ES-I3 (cell line): ENCODE results near the gene MRPS34.
"Not testable (repeated sequence)": the region's sequence is repeated elsewhere in the genome, so short reads cannot be mapped to it uniquely, and the experiment has no call there.

Experiments used
- H3K36me3 ChIP-seq: 2 replicates; pipeline ENCODE4 v1.6.1; 2013; ENCODE audit warnings: mild to moderate bottlenecking, low read length, control low read depth, moderate library complexity; ENCODE audit not compliant: insufficient read depth
- H3K4me1 ChIP-seq: 2 replicates; pipeline ENCODE4 v1.6.1; 2013; ENCODE audit warnings: mild to moderate bottlenecking, control low read depth, low read length; ENCODE audit not compliant: insufficient read depth
- H3K9ac ChIP-seq: 2 replicates; pipeline ENCODE4 v1.6.1; 2013; ENCODE audit warnings: low read depth, mild to moderate bottlenecking, low read length, moderate library complexity
- H3K9me3 ChIP-seq: 2 replicates; pipeline ENCODE4 v1.6.1; 2013; ENCODE audit warnings: mild to moderate bottlenecking, low read length, moderate library complexity; ENCODE audit not compliant: control insufficient read depth, insufficient read depth

MRPS34 gene

GRCh38 chr16:1810106-1810505, 37.2 kb upstream of the MRPS34 start:
- Histone ChIP-seq H3K4me1 (no peaks in the 10 kb centered on the region), H3K9ac (no peak overlapping the region), H3K36me3 (peaks cover 3% of the 10 kb centered on the region; the same call in 1 of the 2 replicates), H3K9me3 (no peaks in the 10 kb centered on the region)

GRCh38 chr16:1809281-1809801, 36.4 kb upstream of the MRPS34 start:
- Histone ChIP-seq H3K9me3 (no peaks in the 10 kb centered on the region), H3K36me3 (peaks cover 3% of the 10 kb centered on the region; the same call in 1 of the 2 replicates), H3K4me1 (no peaks in the 10 kb centered on the region), H3K9ac (no peak overlapping the region)

- no peaks in the 10 kb centered on the region for H3K9me3 ChIP-seq
- H3K36me3 ChIP-seq = peaks cover 3% of the 10 kb centered on the region; the same call in 1 of the 2 replicates
Measured at GRCh38 chr16:1808691-1809090, 35.8 kb upstream of the MRPS34 start.

GRCh38 chr16:1807626-1808025, 34.7 kb upstream of the MRPS34 start:
- Histone ChIP-seq H3K9ac (no peak overlapping the region), H3K36me3 (peaks cover 3% of the 10 kb centered on the region; the same call in 1 of the 2 replicates), H3K4me1 (no peaks in the 10 kb centered on the region), H3K9me3 (no peaks in the 10 kb centered on the region)

More at GRCh38 chr16:1808691-1809090, 35.8 kb upstream of the MRPS34 start:
- no peaks in the 10 kb centered on the region for H3K4me1 ChIP-seq
- no peak overlapping the region for H3K9ac ChIP-seq

GRCh38 chr16:1800701-1801100, 27.8 kb upstream of the MRPS34 start:
- Histone ChIP-seq H3K36me3 (no peaks in the 10 kb centered on the region), H3K9ac (no peak overlapping the region), H3K9me3 (peaks cover 3% of the 10 kb centered on the region), H3K4me1 (no peaks in the 10 kb centered on the region)

- H3K36me3 ChIP-seq, H3K4me1 ChIP-seq: not testable (repeated sequence)
Measured at GRCh38 chr16:1799263-1799662, 26.3 kb upstream of the MRPS34 start.

GRCh38 chr16:1794908-1795666, 22.2 kb upstream of the MRPS34 start:
- Histone ChIP-seq H3K9ac (no peak overlapping the region), H3K36me3 (no peaks in the 10 kb centered on the region), H3K9me3 (peaks cover 3% of the 10 kb centered on the region)

More at GRCh38 chr16:1799263-1799662, 26.3 kb upstream of the MRPS34 start:
- not testable (repeated sequence) for H3K9me3 ChIP-seq, H3K9ac ChIP-seq

GRCh38 chr16:1794221-1794871, 21.4 kb upstream of the MRPS34 start:
- Histone ChIP-seq H3K36me3 (no peaks in the 10 kb centered on the region), H3K4me1 (no peaks in the 10 kb centered on the region), H3K9ac (no peak overlapping the region), H3K9me3 (peaks cover 3% of the 10 kb centered on the region)

More at GRCh38 chr16:1794908-1795666, 22.2 kb upstream of the MRPS34 start:
- H3K4me1 ChIP-seq = no peaks in the 10 kb centered on the region

- no peak within 1 kb of the TSS for H3K9ac ChIP-seq
- no peaks in the 10 kb centered on the region for H3K36me3 ChIP-seq
- H3K4me1 ChIP-seq = no peaks in the 10 kb centered on the region
- H3K9me3 ChIP-seq = peaks cover 3% of the 10 kb centered on the region
Measured at GRCh38 chr16:1793578-1794220, 20.8 kb upstream of the MRPS34 start, which contains the start of gene IGFALS. Gene IGFALS (minus strand): TSS chr16:1793705. CDS start chr16:1793652, 53 bp downstream.

GRCh38 chr16:1792836-1793577, 20.1 kb upstream of the MRPS34 start:
- Histone ChIP-seq H3K4me1 (no peaks in the 10 kb centered on the region), H3K9me3 (peaks cover 2% of the 10 kb centered on the region), H3K9ac (no peak overlapping the region), H3K36me3 (no peaks in the 10 kb centered on the region)

GRCh38 chr16:1791943-1792812, 19.2 kb upstream of the MRPS34 start:
- no peaks in the 10 kb centered on the region for H3K9me3 ChIP-seq
- H3K36me3 ChIP-seq = no peaks in the 10 kb centered on the region
- no peaks in the 10 kb centered on the region for H3K4me1 ChIP-seq
- H3K9ac ChIP-seq = no peak overlapping the region

- no peaks in the 10 kb centered on the region for H3K36me3 ChIP-seq
- H3K9ac ChIP-seq = no peak overlapping the region
- H3K4me1 ChIP-seq = no peaks in the 10 kb centered on the region
- H3K9me3 ChIP-seq = no peaks in the 10 kb centered on the region
Measured at GRCh38 chr16:1791256-1791942, 18.5 kb upstream of the MRPS34 start.
